ENCODE measurements around the gene HES1. TPM values are rescaled to one million over a fixed set of nuclear protein-coding genes. Genes with fewer than 3 reads are reported as not detected.

Gene HES1
- total RNA-seq, 1 experiment from 2014 or later = 141 TPM

- peaks cover 64% of the 10 kb centered on the region for H3K4me1 Mint-ChIP-seq (ENCODE audit: low read depth, unreplicated experiment)
- peak overlapping the region; percentile 55 for H3K27ac Mint-ChIP-seq (ENCODE audit: unreplicated experiment)
- intact Hi-C loops (cut with micrococcal nuclease; ENCODE audit: unreplicated experiment) = no loop called here
- peaks cover 20% of the 10 kb centered on the region for H3K36me3 Mint-ChIP-seq (ENCODE audit: insufficient read depth, unreplicated experiment)
- H3K9me3 Mint-ChIP-seq (ENCODE audit: low read depth, unreplicated experiment) = no peaks in the 10 kb centered on the region
- CTCF ChIA-PET = interaction anchor here (0.9 kb wide), 1 partner anchor 10 kb away, joined by 3 read pairs; no protein-coding TSS in a partner anchor
- BruUV-seq (replicated peaks) = no TSS peak
- TF ChIP-seq CTCF (IDR thresholded peaks at IDR 0.05; ENCODE audit: unreplicated experiment) = no peak
- DNase-seq = no peak
- H3K4me3 Mint-ChIP-seq (ENCODE audit: low read depth, unreplicated experiment) = no peak overlapping the region
- H3K27me3 Mint-ChIP-seq (ENCODE audit: unreplicated experiment) = peaks cover 38% of the 10 kb centered on the region
Observed at GRCh38 chr3:194120789-194121770, 14.9 kb upstream of the HES1 start.

- no peak for DNase-seq
- Mint-ChIP-seq H3K27me3 (ENCODE audit: unreplicated experiment) (peaks cover 37% of the 10 kb centered on the region), H3K9me3 (ENCODE audit: low read depth, unreplicated experiment) (no peaks in the 10 kb centered on the region), H3K36me3 (ENCODE audit: insufficient read depth, unreplicated experiment) (peaks cover 15% of the 10 kb centered on the region), H3K27ac (ENCODE audit: unreplicated experiment) (peak overlapping the region; percentile 55), H3K4me3 (ENCODE audit: low read depth, unreplicated experiment) (no peak overlapping the region), H3K4me1 (ENCODE audit: low read depth, unreplicated experiment) (peaks cover 58% of the 10 kb centered on the region)
- intact Hi-C loops (cut with micrococcal nuclease; ENCODE audit: unreplicated experiment) = no loop called here
- no peak for TF ChIP-seq CTCF (IDR thresholded peaks at IDR 0.05; ENCODE audit: unreplicated experiment)
- BruUV-seq (replicated peaks) = no TSS peak
- CTCF ChIA-PET = no interaction called here
Observed at GRCh38 chr3:194121891-194122631, 13.9 kb upstream of the HES1 start.

- BruUV-seq (replicated peaks) = no TSS peak
- Mint-ChIP-seq H3K27ac (ENCODE audit: unreplicated experiment) (no peak overlapping the region), H3K27me3 (ENCODE audit: unreplicated experiment) (peaks cover 47% of the 10 kb centered on the region), H3K9me3 (ENCODE audit: low read depth, unreplicated experiment) (no peaks in the 10 kb centered on the region), H3K36me3 (ENCODE audit: insufficient read depth, unreplicated experiment) (peaks cover 15% of the 10 kb centered on the region), H3K4me1 (ENCODE audit: low read depth, unreplicated experiment) (peaks cover 52% of the 10 kb centered on the region), H3K4me3 (ENCODE audit: low read depth, unreplicated experiment) (no peak overlapping the region)
- no peak for DNase-seq
- CTCF ChIA-PET = interaction anchor here (1.3 to 2.0 kb wide), 2 partner anchors 11 to 19 kb away, joined by 4 to 6 read pairs; no protein-coding TSS in a partner anchor
- no peak for TF ChIP-seq CTCF (IDR thresholded peaks at IDR 0.05; ENCODE audit: unreplicated experiment)
- intact Hi-C loops (cut with micrococcal nuclease; ENCODE audit: unreplicated experiment) = no loop called here
Observed at GRCh38 chr3:194123726-194124125, 12.2 kb upstream of the HES1 start.

GRCh38 chr3:194124193-194124592 is 11.8 kb upstream of the HES1 start:
- Mint-ChIP-seq H3K36me3 (ENCODE audit: insufficient read depth, unreplicated experiment) (peaks cover 15% of the 10 kb centered on the region), H3K9me3 (ENCODE audit: low read depth, unreplicated experiment) (no peaks in the 10 kb centered on the region), H3K4me1 (ENCODE audit: low read depth, unreplicated experiment) (peaks cover 52% of the 10 kb centered on the region), H3K27me3 (ENCODE audit: unreplicated experiment) (peaks cover 46% of the 10 kb centered on the region), H3K27ac (ENCODE audit: unreplicated experiment) (no peak overlapping the region), H3K4me3 (ENCODE audit: low read depth, unreplicated experiment) (no peak overlapping the region)
- intact Hi-C loops (cut with micrococcal nuclease; ENCODE audit: unreplicated experiment) = no loop called here
- no TSS peak for BruUV-seq (replicated peaks)
- CTCF ChIA-PET = interaction anchor here (0.9 to 2.0 kb wide), 3 partner anchors 11 to 20 kb away, joined by 4 to 6 read pairs (median 4); no protein-coding TSS in a partner anchor
- DNase-seq = no peak
- TF ChIP-seq CTCF (IDR thresholded peaks at IDR 0.05; ENCODE audit: unreplicated experiment) = no peak

Data from Calu3 (cell line).